Gastrocnemius medialis (tissue), 4 donors: ENCODE results near the gene PLPPR1.

ENCODE experiments used
- POLR2A ChIP-seq, 2 donors: fragments of 450-650 bp; IDR thresholded peaks; one replicate each; pipeline ENCODE4 v1.6.1; 2017; ENCODE audit warnings: antibody characterized with exemption in 2 of 2, mild to moderate bottlenecking in 2 of 2, moderate library complexity in 2 of 2
- TF ChIP-seq, protein P1 (sequence below), 5 experiments: fragments of 450-650 bp in 3 of 5; fragments of 200-600 bp in 2 of 5; sonication (generic) in 2 of 5; IDR thresholded peaks in 4 of 5; conservative IDR thresholded peaks in 1 of 5; 1 replicate in 4 of 5; 2 replicates in 1 of 5; pipeline ENCODE4 v1.5.1; 2016 to 2019; ENCODE audit warnings: antibody characterized with exemption in 5 of 5, mild to moderate bottlenecking in 3 of 5, moderate library complexity in 3 of 5

DNA sequence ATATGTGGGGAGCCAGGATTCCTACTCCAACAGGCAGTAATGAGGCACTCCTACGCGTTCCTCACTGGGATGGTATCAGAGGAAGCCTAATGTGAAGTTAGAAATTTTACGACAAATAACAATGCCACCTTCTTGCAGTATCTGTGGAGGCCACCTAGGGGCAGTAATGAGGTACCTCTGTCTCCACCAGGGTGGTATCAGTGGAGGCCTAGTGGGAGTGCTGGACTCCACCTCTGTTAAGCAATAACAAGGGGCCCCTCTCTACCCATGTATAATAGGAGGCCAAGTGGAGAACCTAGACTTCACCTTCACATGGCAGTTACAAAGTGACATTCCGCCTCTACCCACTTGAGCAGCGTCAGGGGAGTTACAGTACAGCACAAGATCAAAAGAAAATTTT, 147.9 kb downstream of the PLPPR1 start:
- TF ChIP-seq, protein P1, sequence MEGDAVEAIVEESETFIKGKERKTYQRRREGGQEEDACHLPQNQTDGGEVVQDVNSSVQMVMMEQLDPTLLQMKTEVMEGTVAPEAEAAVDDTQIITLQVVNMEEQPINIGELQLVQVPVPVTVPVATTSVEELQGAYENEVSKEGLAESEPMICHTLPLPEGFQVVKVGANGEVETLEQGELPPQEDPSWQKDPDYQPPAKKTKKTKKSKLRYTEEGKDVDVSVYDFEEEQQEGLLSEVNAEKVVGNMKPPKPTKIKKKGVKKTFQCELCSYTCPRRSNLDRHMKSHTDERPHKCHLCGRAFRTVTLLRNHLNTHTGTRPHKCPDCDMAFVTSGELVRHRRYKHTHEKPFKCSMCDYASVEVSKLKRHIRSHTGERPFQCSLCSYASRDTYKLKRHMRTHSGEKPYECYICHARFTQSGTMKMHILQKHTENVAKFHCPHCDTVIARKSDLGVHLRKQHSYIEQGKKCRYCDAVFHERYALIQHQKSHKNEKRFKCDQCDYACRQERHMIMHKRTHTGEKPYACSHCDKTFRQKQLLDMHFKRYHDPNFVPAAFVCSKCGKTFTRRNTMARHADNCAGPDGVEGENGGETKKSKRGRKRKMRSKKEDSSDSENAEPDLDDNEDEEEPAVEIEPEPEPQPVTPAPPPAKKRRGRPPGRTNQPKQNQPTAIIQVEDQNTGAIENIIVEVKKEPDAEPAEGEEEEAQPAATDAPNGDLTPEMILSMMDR (IDR thresholded peaks at IDR 0.05 in 4 of 5, conservative IDR thresholded peaks at IDR 0.05 in 1 of 5) = no peak
- TF ChIP-seq POLR2A (IDR thresholded peaks at IDR 0.05) = no peak
